Upper lobe of left lung (tissue), 6 donors: ENCODE data around the gene MVP. TPM values are rescaled to one million over a fixed set of nuclear protein-coding genes. Genes with fewer than 3 reads are reported as not detected.

Experiments
- ATAC-seq, 2 donors: fragments of 200-7000 bp; cut with Tn5 transposase; one replicate each; pipeline ENCODE4 v1.9.1; 2022; ENCODE audit warnings: mild to moderate bottlenecking in 2 of 2, moderate library complexity in 2 of 2; ENCODE audit not compliant: low FRiP score in 2 of 2
- DNase-seq, 2 donors: peaks; one replicate each; pipeline ENCODE4 v3.0.0-alpha.2; 2019 to 2020
- H3K27ac ChIP-seq, 4 donors: fragments of 200-600 bp; sonication (generic); one replicate each; pipeline ENCODE4 v1.5.1; 2016 to 2019
- H3K27me3 ChIP-seq, 4 donors: fragments of 200-600 bp; sonication (generic); one replicate each; pipeline ENCODE4 v1.5.1; 2017 to 2019
- H3K36me3 ChIP-seq, 4 donors: fragments of 200-600 bp; sonication (generic); one replicate each; pipeline ENCODE4 v1.5.1; 2016 to 2019
- H3K4me1 ChIP-seq, 4 donors: fragments of 200-600 bp; sonication (generic); one replicate each; pipeline ENCODE4 v1.5.1; 2018 to 2019
- H3K4me3 ChIP-seq, 4 donors: fragments of 200-600 bp; sonication (generic); one replicate each; pipeline ENCODE4 v1.5.1; 2017 to 2019; ENCODE audit warnings: mild to moderate bottlenecking in 2 of 4, moderate library complexity in 1 of 4
- H3K9me3 ChIP-seq, 4 donors: fragments of 200-600 bp; sonication (generic); one replicate each; pipeline ENCODE4 v1.5.1; 2018 to 2019
- EP300 ChIP-seq, 4 donors: sonication (generic); formaldehyde crosslinking; IDR thresholded peaks; one replicate each; pipeline ENCODE4 v1.5.1; 2017; ENCODE audit warnings: antibody characterized with exemption in 4 of 4, control low read depth in 2 of 4
- POLR2A ChIP-seq, 4 donors: fragments of 450-650 bp; IDR thresholded peaks; one replicate each; pipeline ENCODE4 v1.5.1; 2016 to 2017; ENCODE audit warnings: antibody characterized with exemption in 4 of 4, mild to moderate bottlenecking in 2 of 4
- POLR2AphosphoS5 ChIP-seq, 2 donors: sonication (generic); formaldehyde crosslinking; IDR thresholded peaks; one replicate each; pipeline ENCODE4 v1.5.1; 2017; ENCODE audit warnings: antibody characterized with exemption in 2 of 2
- WGBS, 2 donors: methylation state at CpG; one replicate each; pipeline ENCODE4 v1.1.5; 2017 to 2018; 5-methylcytosine and 5-hydroxymethylcytosine counted together
- total RNA-seq, 6 donors: library from RNA; depleted of rRNA in 4 of 6; stranded (reverse); fragments of >200 nt in 4 of 6; gene quantifications; one replicate each; pipeline versions ENCODE4 v1.1.0 to v1.2.1, GENCODE V29; 2016 to 2021
- TF ChIP-seq, protein P1 (sequence below), 6 experiments: fragments of 450-650 bp in 4 of 6; fragments of 200-600 bp in 2 of 6; sonication (generic) in 2 of 6; IDR thresholded peaks; one replicate each; pipeline ENCODE4 v1.5.1; 2016 to 2019; ENCODE audit warnings: antibody characterized with exemption in 6 of 6
- donor health status: DM: no; HTN: no; CAD: no; lungs with moderate emphysema.
- donor health status: DM: no; HTN: yes; CAD: no; lungs with severe emphysema.

The MVP gene
- total RNA-seq, 6 donors from 2014 or later: 260 to 411 (median 312) TPM

DNA sequence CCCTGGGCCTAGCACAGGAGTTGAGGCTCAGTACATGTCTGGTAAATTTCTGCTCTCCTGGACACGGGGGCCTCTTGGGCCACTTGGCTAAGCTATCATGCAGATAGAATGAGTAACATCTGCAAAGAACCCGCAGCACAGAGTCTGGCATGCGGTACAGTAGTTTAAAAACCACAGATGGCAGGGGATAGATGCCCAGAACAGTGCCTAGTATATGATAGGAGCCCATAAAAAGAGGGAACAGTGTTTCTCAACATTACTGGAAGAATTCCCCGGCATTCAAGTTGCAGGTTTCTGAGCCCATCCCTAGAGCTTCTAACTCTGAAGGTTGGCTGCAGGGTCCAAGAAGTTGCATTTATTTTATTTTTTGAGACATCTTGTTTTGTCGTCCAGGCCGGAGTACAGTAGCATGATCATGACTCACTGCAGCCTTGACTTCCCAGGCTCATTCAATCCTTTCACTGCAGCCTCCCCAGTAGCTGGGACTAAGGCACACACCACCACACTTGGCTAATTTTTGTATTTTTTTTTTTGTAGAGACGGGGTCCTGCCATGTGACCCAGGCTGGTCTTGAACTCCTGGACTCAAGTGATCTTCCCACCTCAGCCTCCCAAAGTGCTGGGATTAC lies 37.0 kb downstream of the MVP start:
- DNase-seq (no peak), ATAC-seq (no peak)
- Histone ChIP-seq H3K36me3 (peaks cover 11 to 31% (median 24%) of the 10 kb centered on the region in 4 donors), H3K27me3 (no peaks in the 10 kb centered on the region), H3K27ac (no peak overlapping the region), H3K4me3 (no peak overlapping the region), H3K9me3 (no peaks in the 10 kb centered on the region), H3K4me1 (peaks cover 13 to 16% (median 14%) of the 10 kb centered on the region in 4 donors)
- TF ChIP-seq, protein P1, sequence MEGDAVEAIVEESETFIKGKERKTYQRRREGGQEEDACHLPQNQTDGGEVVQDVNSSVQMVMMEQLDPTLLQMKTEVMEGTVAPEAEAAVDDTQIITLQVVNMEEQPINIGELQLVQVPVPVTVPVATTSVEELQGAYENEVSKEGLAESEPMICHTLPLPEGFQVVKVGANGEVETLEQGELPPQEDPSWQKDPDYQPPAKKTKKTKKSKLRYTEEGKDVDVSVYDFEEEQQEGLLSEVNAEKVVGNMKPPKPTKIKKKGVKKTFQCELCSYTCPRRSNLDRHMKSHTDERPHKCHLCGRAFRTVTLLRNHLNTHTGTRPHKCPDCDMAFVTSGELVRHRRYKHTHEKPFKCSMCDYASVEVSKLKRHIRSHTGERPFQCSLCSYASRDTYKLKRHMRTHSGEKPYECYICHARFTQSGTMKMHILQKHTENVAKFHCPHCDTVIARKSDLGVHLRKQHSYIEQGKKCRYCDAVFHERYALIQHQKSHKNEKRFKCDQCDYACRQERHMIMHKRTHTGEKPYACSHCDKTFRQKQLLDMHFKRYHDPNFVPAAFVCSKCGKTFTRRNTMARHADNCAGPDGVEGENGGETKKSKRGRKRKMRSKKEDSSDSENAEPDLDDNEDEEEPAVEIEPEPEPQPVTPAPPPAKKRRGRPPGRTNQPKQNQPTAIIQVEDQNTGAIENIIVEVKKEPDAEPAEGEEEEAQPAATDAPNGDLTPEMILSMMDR (IDR thresholded peaks at IDR 0.05): no peak
- TF ChIP-seq POLR2A (IDR thresholded peaks at IDR 0.05): no peak
- no peak for TF ChIP-seq EP300 (IDR thresholded peaks at IDR 0.05)
- no peak for TF ChIP-seq POLR2AphosphoS5 (IDR thresholded peaks at IDR 0.05)
- WGBS, 2 donors: 82 to 88% methylated on average over 7 of the region's 7 CpGs

GRCh38 chr16:29858149-29858849 lies 38.0 kb downstream of the MVP start:
- no peak for TF ChIP-seq EP300 (IDR thresholded peaks at IDR 0.05)
- no peak for TF ChIP-seq POLR2AphosphoS5 (IDR thresholded peaks at IDR 0.05)
- Histone ChIP-seq H3K36me3 (peaks cover 11 to 31% (median 24%) of the 10 kb centered on the region in 4 donors), H3K4me3 (no peak overlapping the region), H3K9me3 (no peaks in the 10 kb centered on the region), H3K27me3 (no peaks in the 10 kb centered on the region), H3K27ac (no peak overlapping the region), H3K4me1 (peaks cover 13 to 19% (median 16%) of the 10 kb centered on the region in 4 donors)
- DNase-seq (no peak), ATAC-seq (no peak)
- WGBS, 2 donors: 63 to 71% methylated on average over 9 to 10 of the region's 10 CpGs

- peaks cover 19 to 25% (median 20%) of the 10 kb centered on the region in 4 donors for H3K4me1 ChIP-seq
- TF ChIP-seq POLR2AphosphoS5 (IDR thresholded peaks at IDR 0.05): no peak
- TF ChIP-seq POLR2A (IDR thresholded peaks at IDR 0.05): no peak
- TF ChIP-seq, protein P1 (IDR thresholded peaks at IDR 0.05): no peak
- TF ChIP-seq EP300 (IDR thresholded peaks at IDR 0.05): no peak
- peak in 1 of 2 donors; percentile 63 for DNase-seq
- no peaks in the 10 kb centered on the region for H3K9me3 ChIP-seq
- peaks cover 11 to 31% (median 24%) of the 10 kb centered on the region in 4 donors for H3K36me3 ChIP-seq
- H3K4me3 ChIP-seq: no peak overlapping the region
- no peaks in the 10 kb centered on the region for H3K27me3 ChIP-seq
- WGBS, 2 donors: 97% methylated on average over 5 to 18 of the region's 19 CpGs
- ATAC-seq: no peak
- H3K27ac ChIP-seq: no peak overlapping the region
Measured at GRCh38 chr16:29858974-29859373, 38.7 kb downstream of the MVP start.

DNA sequence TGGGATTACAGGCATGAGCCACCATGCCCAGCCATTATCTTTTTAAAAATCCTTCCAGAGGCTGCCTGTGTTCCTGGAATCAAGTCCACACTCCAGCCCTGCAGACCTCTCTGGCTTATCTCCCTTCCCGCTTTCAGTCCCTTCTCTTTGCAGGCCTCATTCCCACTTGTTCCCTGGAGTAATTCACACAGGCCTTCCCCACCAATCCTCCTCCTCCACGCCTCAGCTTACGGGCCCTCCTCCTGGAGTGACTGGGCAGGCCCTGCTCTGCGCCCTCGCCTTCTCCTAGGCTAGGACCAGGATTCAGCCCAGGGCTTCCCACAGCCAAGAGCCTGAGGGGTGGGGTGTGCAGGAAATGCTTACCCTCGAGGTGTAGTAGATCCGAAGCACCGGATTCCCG lies 40.0 kb downstream of the MVP start:
- DNase-seq (no peak), ATAC-seq (no peak)
- no peak for TF ChIP-seq POLR2AphosphoS5 (IDR thresholded peaks at IDR 0.05)
- no peak for TF ChIP-seq POLR2A (IDR thresholded peaks at IDR 0.05)
- no peak overlapping the region for H3K4me3 ChIP-seq
- H3K36me3 ChIP-seq: peaks cover 11 to 31% (median 24%) of the 10 kb centered on the region in 4 donors
- WGBS, 2 donors: 88 to 91% methylated on average over 9 of the region's 9 CpGs
- H3K4me1 ChIP-seq: peaks cover 20 to 25% (median 20%) of the 10 kb centered on the region in 4 donors
- no peaks in the 10 kb centered on the region for H3K9me3 ChIP-seq
- no peak overlapping the region for H3K27ac ChIP-seq
- H3K27me3 ChIP-seq: no peaks in the 10 kb centered on the region

DNA sequence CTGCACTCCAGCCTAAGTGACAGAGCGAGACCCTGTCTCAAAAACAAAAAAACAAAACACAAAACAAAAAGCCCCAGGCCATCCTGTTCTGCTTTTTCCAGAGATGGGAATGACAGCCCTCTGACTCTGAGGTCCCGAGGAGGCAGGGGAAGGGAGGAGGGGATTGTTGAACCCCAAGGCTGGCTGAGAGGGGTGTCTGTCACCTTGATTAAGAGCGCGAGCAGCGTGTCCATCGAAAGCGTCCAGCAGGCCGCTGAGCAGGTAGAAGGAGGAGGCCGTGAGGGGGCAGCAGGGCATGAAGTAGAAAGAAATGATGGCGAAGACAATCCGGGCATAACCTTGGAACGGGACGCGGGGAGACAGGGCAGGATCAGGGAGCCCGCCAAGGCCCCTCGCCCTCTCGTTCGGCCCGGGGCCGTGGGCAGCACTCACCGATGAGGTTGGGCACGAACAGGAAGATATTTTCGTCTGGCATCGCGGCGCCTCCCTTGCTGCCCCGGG lies 42.2 kb downstream of the MVP start:
- no peak for DNase-seq
- Histone ChIP-seq H3K27me3 (no peaks in the 10 kb centered on the region), H3K27ac (peak overlapping the region; percentile 83 to 93 (median 90)), H3K4me3 (peak overlapping the region; percentile 94 to 100 (median 98)), H3K36me3 (peaks cover 11 to 31% (median 24%) of the 10 kb centered on the region in 4 donors), H3K4me1 (peaks cover 20 to 25% (median 20%) of the 10 kb centered on the region in 4 donors), H3K9me3 (no peaks in the 10 kb centered on the region)
- ATAC-seq: no peak
- WGBS, 2 donors: 2 to 5% methylated on average over 15 to 23 of the region's 27 CpGs
- TF ChIP-seq, protein P1 (IDR thresholded peaks at IDR 0.05): no peak
- TF ChIP-seq POLR2A (IDR thresholded peaks at IDR 0.05): no peak
- no peak for TF ChIP-seq POLR2AphosphoS5 (IDR thresholded peaks at IDR 0.05)
- TF ChIP-seq EP300 (IDR thresholded peaks at IDR 0.05): no peak
